Erythroblast (primary cell): Measurements from ENCODE around the gene TMEM196.

Source experiments
- GATA1 ChIP-seq: IDR thresholded peaks from 2 replicates; pipeline ENCODE4 v1.6.1; 2011; ENCODE audit warnings: low read depth, mild to moderate bottlenecking, control low read depth, low read length, moderate library complexity
- POLR2A ChIP-seq: IDR thresholded peaks from 2 replicates; pipeline ENCODE4 v1.6.1; 2011; ENCODE audit warnings: mild to moderate bottlenecking, low read length

- TF ChIP-seq POLR2A (no peak), GATA1 (no peak)
Observed at GRCh38 chr7:19749658-19750057, 23.8 kb downstream of the TMEM196 start.
